Measurements from ENCODE around the gene MRPS16. TPM values are rescaled to one million over a fixed set of nuclear protein-coding genes. Genes with fewer than 3 reads are reported as not detected.

Gene MRPS16
- total RNA-seq, 1 donor from 2014 or later, result 94.6 TPM

DNA sequence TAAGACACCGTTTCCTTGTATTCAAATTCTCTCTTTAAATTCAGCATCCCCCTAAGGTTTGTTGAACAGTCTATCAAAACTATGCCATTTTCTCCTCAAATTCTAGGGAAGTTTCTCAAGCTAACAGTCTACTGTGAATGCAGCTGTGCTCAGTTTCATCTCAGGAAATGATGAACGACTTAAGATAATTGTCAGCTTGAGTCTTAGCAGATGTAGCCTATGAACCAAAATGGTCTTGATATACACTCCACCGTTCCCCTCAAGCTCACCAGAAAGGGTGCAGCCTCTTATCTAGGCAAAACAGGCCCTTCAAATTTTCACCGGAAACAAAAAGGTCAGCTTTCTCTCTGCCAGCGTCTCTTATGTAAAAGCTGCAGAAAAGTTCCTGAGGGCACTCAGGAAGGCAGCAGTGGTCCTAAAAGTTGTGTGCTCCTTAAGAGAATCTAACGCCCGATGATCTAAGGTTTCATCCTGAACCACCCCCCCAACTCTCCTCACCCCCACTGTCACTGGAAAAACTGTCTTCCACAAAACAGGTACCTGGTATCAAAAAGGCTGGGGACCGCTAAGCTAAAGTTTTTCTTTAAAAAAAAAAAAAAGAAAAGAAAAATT lies 7.5 kb downstream of the MRPS16 start:
- intact Hi-C loops (cut with micrococcal nuclease), result loop anchor here (1.0 to 10.0 kb wide), 4 partner anchors 7 to 1990 kb away; partner anchors contain the start of genes ANAPC16, ASCC1, COMTD1 and MRPS16

DNA sequence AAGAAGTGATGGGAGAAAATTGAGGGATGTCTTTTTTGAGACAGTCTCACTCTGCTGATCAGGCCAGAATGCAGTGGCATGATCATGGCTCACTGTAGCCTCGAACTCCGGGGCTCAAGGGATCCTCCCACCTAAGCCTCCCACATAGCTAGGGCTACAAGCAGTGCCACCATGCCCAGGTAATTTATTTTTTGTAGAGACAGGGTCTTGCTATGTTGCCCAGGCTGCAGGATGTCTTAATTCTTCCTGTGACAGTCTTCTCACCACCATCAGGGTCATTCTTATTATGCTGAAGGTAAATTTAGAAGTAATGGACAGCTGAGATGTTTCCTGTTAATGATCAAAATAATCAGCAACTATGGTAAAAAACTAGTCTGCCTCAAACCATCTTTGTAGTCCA lies 12.5 kb downstream of the MRPS16 start:
- intact Hi-C loops (cut with micrococcal nuclease), result loop anchor here (10.0 kb wide), 1 partner anchor 1995 kb away; the partner anchor contains the start of gene COMTD1

GRCh38 chr10:73238990-73239566 lies 13.4 kb downstream of the MRPS16 start:
- intact Hi-C loops (cut with micrococcal nuclease), result no loop called here

- intact Hi-C loops (cut with micrococcal nuclease), result no loop called here
These were observed 17.7 kb downstream of the MRPS16 start for GRCh38 chr10:73234695-73235094.

- intact Hi-C loops (cut with micrococcal nuclease), result no loop called here
These were observed 18.6 kb downstream of the MRPS16 start for GRCh38 chr10:73233883-73234282.

DNA sequence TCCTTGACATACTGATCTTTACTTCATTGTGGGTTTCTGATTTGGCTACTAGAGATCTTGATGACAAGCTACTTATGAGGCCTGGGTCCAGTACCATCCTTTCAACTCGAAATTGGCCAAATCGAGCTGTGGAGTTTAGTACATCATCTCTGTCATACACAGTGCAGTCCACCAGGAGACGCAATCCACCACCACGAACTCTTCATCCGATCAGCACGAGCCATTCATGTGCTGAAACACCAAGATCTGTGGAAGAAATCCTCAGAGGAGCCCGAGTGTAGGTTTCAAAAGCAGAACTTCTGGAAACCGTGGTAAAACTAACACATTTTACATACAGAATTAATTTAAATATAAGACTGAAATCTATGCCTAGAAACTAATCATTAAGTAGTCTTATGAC lies 19.6 kb downstream of the MRPS16 start:
- intact Hi-C loops (cut with micrococcal nuclease), result no loop called here

DNA sequence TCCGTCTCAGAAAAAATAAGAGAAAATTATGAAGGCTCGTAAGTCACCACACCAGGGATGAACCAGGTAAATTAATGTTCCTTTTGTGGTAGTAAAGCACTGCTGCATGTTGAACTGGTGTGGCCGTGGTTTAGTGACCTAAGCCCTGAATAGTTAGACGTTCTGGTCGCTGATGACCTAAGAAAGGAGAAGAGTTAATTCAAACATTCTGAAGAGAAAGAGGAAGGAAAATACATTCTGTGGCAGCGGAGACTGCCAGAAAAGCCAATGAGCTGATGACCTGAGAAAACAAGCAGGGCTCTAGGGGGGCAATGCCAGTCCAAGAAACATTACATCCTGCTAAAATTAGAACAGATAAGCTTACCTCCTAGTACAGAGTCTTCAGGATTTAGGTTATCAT lies 22.9 kb downstream of the MRPS16 start:
- intact Hi-C loops (cut with micrococcal nuclease), result no loop called here

- intact Hi-C loops (cut with micrococcal nuclease), result no loop called here
These were observed 24.2 kb downstream of the MRPS16 start for GRCh38 chr10:73228247-73228646.

DNA sequence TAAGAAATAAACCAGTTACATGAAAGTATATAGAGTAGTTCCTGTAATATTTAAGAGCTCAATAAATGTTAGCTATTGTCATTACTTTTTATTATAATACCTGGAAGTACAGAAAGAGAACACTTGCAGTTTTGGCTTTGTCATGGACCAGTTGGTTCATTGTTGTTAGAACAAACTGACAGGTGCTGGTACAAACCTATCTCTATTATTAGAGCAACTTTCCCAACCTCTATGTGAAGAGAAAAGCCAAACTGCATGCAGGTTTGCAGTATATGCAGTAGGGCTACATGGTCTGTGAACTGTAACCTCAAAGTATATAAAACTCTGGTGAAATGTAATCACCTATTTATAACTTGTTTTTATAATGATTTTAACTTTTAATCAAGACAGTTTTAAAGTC lies 25.8 kb downstream of the MRPS16 start:
- intact Hi-C loops (cut with micrococcal nuclease), result no loop called here

GRCh38 chr10:73225518-73225917 lies 26.9 kb downstream of the MRPS16 start:
- intact Hi-C loops (cut with micrococcal nuclease), result no loop called here

DNA sequence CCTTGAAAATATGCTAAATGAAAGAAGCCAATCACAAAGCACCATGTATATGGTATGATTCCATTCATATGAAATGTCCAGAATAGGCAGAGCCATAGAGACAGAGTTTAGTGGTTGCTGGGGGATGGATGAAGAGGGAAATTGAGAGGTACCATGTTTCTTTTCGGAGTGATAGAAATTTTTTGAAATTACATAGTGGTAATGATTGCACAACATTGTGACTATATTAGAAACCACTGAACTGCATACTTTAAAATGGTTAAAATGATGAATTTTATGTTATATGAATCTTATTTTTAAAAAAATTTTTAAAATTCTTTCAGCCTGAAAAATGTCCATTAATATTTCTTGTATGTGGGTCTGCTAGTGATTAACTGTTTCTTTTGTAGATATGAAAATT lies 31.5 kb downstream of the MRPS16 start:
- intact Hi-C loops (cut with micrococcal nuclease), result no loop called here

DNA sequence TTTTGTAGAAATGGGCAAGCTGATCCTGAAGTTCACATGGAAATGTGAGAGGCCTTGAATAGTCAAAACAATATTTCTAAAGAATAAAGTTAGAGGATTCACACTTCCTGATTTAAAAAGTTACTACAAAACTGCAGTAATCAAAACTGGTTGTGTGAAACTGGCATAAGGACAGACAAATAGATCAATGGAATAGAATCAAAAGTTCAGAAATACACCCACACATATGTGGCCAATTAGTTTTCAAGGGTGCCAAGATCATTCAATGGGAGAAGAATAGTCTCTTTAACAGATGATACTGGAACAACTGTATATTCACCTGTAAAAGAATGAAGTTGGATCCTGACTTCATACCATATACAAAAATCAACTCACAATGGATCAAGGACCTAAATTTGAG lies 33.1 kb downstream of the MRPS16 start:
- intact Hi-C loops (cut with micrococcal nuclease), result no loop called here

DNA sequence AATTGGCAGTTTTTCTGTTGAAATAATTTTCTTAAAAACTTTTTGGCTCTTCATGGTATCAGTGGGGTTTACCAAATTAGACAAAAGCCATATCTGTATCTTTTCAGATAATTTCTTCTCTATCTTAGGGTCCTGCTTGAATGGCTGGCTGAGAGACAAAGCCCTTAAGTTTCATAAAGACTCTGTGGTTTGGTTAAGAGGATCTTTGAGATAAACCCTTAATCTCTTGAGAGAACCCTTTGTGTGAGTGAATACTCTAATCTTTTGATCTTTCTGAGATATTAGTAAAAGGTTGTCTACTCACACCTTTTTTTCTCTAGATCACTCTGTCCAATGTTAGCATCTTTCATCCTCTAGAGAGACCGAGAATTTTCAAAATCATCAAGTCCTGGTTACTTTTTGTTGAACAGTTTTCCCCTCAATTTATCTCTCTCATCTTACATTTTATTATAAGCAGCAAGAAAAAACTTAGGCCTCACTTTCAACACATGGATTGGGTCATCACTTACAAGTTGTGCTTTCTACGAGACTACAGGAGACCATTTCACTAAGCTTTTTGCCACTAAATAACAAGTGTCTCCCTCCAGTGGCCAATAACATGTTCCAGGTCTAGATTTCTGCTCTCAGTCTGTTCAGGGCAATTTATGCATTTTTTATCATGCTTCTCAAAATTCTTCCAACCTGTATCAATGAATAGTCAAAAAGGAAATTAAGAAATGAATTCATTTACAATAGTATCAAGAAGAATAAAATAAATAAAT lies 33.8 kb downstream of the MRPS16 start:
- intact Hi-C loops (cut with micrococcal nuclease), result no loop called here

- intact Hi-C loops (cut with micrococcal nuclease), result no loop called here
These were observed 34.8 kb downstream of the MRPS16 start for GRCh38 chr10:73217628-73218027.

DNA sequence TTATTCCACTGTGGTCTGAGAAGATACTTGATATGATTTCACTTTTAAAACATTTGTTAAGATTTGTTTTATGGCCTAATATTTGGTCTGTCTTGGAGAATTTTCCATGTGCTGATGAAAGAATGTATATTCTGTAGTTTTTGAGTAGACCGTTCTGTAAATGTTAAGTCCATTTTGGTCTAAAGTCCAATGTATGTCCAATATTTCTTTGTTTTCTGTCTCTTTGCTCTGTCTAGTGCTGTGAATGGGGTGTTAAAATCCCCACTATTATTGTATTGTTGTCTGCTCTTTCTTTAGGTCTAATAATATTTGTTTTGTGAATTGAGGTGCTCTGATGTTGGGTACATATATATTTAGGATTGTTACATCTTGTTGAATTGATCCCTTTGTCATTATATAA lies 36.7 kb downstream of the MRPS16 start:
- intact Hi-C loops (cut with micrococcal nuclease), result no loop called here

GRCh38 chr10:73211106-73211811 lies 41.2 kb downstream of the MRPS16 start:
- intact Hi-C loops (cut with micrococcal nuclease), result loop anchor here (2.0 kb wide), 1 partner anchor 66 kb away; no protein-coding TSS in a partner anchor

- intact Hi-C loops (cut with micrococcal nuclease), result loop anchor here (2.0 kb wide), 1 partner anchor 66 kb away; no protein-coding TSS in a partner anchor
These were observed 41.9 kb downstream of the MRPS16 start for GRCh38 chr10:73210395-73211105.

- intact Hi-C loops (cut with micrococcal nuclease), result loop anchor here (2.0 kb wide), 1 partner anchor 65 kb away; no protein-coding TSS in a partner anchor
These were observed 42.7 kb downstream of the MRPS16 start for GRCh38 chr10:73209705-73210104.

- intact Hi-C loops (cut with micrococcal nuclease), result no loop called here
These were observed 44.6 kb downstream of the MRPS16 start for GRCh38 chr10:73207883-73208282.

GRCh38 chr10:73206385-73206784 lies 46.1 kb downstream of the MRPS16 start:
- intact Hi-C loops (cut with micrococcal nuclease), result no loop called here

GRCh38 chr10:73205890-73206289 lies 46.6 kb downstream of the MRPS16 start:
- intact Hi-C loops (cut with micrococcal nuclease), result no loop called here

Measured in T-helper 1 cell treated with Interleukin-12 subunit alpha and Interleukin-12 subunit beta and Interleukin-4 antibody, amounts not matched to agents 30 ng/mL and 1 ng/mL, for 36 hours (primary cell).